Body of pancreas (tissue), 4 donors: ENCODE results near the gene PSD4. TPM values are rescaled to one million over a fixed set of nuclear protein-coding genes. Genes with fewer than 3 reads are reported as not detected.
A peak's percentile ranks its signal among the peaks of the same experiment; 100 is the strongest.

Experiments used
- ATAC-seq: fragments of 150-250 bp; one replicate; pipeline ENCODE4 v1.9.1; 2016
- DNase-seq, 4 donors: peaks; one replicate each; pipeline ENCODE4 v3.0.0-alpha.2; 2019
- H3K27ac ChIP-seq, 4 donors: fragments of 200-600 bp; sonication (generic); 1 replicate in 3 of 4; 2 replicates in 1 of 4; pipeline versions ENCODE4 v1.5.1 to v1.6.1; 2016 to 2019; ENCODE audit warnings: mild to moderate bottlenecking in 1 of 4, mixed read lengths in 1 of 4, moderate library complexity in 1 of 4
- H3K27me3 ChIP-seq, 2 donors: fragments of 200-600 bp; sonication (generic); one replicate each; pipeline ENCODE4 v1.6.0; 2016; ENCODE audit warnings: mild to moderate bottlenecking in 1 of 2
- H3K36me3 ChIP-seq, 2 donors: fragments of 200-600 bp; sonication (generic); replicated peaks in 1 of 2; 2 replicates each; pipeline ENCODE4 v1.5.1; 2016; ENCODE audit warnings: low read depth in 2 of 2; ENCODE audit not compliant: insufficient read depth in 1 of 2
- H3K4me1 ChIP-seq: fragments of 200-600 bp; sonication (generic); one replicate; pipeline ENCODE4 v1.6.0; 2016
- H3K4me3 ChIP-seq, 2 donors: fragments of 200-600 bp; sonication (generic); 1 replicate in 1 of 2; 2 replicates in 1 of 2; pipeline ENCODE4 v1.5.1; 2016 to 2019
- H3K9me3 ChIP-seq, 3 donors: fragments of 200-600 bp; sonication (generic); 1 replicate in 2 of 3; 2 replicates in 1 of 3; pipeline ENCODE4 v1.5.1; 2016
- CTCF ChIP-seq, 7 experiments: fragments of 450-650 bp in 4 of 7; fragments of 200-600 bp in 3 of 7; sonication (generic) in 3 of 7; IDR thresholded peaks; one replicate each; pipeline ENCODE4 v1.5.1; 2016 to 2019; ENCODE audit warnings: antibody characterized with exemption in 7 of 7
- POLR2A ChIP-seq, 3 donors: fragments of 450-650 bp; IDR thresholded peaks; one replicate each; pipeline ENCODE4 v1.6.1; 2016; ENCODE audit warnings: antibody characterized with exemption in 3 of 3, mild to moderate bottlenecking in 2 of 3
- WGBS, 2 donors: methylation state at CpG; one replicate each; pipeline ENCODE4 v1.1.5; 2017; 5-methylcytosine and 5-hydroxymethylcytosine counted together
- intact Hi-C: fragments of 100-400 bp; cut with DNase I; formaldehyde crosslinking; loops from one replicate; pipeline ENCODE4 v1.15.1; 2023
- total RNA-seq, 2 donors: library from RNA; depleted of rRNA; stranded (reverse); fragments of >200 nt; gene quantifications; one replicate each; pipeline ENCODE4 v1.1.0, GENCODE V29; 2016

PSD4 gene
- total RNA-seq, 2 donors from 2014 or later, result 40.5 to 83.4 TPM

- TF ChIP-seq POLR2A (IDR thresholded peaks at IDR 0.05) (no peak), CTCF (IDR thresholded peaks at IDR 0.05) (no peak)
- DNase-seq, result no peak
- H3K4me1 ChIP-seq, result peaks cover 33% of the 10 kb centered on the region
- no peak for ATAC-seq
- no peaks in the 10 kb centered on the region for H3K27me3 ChIP-seq
- no peak overlapping the region for H3K4me3 ChIP-seq
- WGBS, 2 donors, result 78 to 80% methylated on average over 4 of the region's 4 CpGs
- no peaks in the 10 kb centered on the region for H3K9me3 ChIP-seq
- H3K27ac ChIP-seq, result peak overlapping the region in 2 of 4 donors; percentile 85 to 92
- intact Hi-C loops, result no loop called here
- no peaks in the 10 kb centered on the region for H3K36me3 ChIP-seq
Measured at GRCh38 chr2:113158884-113159553, 14.8 kb upstream of the PSD4 start.

- Histone ChIP-seq H3K4me3 (no peak overlapping the region), H3K9me3 (no peaks in the 10 kb centered on the region), H3K27ac (no peak overlapping the region), H3K4me1 (peaks cover 39% of the 10 kb centered on the region), H3K27me3 (no peaks in the 10 kb centered on the region), H3K36me3 (no peaks in the 10 kb centered on the region)
- WGBS, 2 donors, result 94 to 100% methylated on average over 1 of the region's 1 CpG
- ATAC-seq (no peak), DNase-seq (no peak)
- TF ChIP-seq CTCF (IDR thresholded peaks at IDR 0.05) (no peak), POLR2A (IDR thresholded peaks at IDR 0.05) (no peak)
- intact Hi-C loops, result no loop called here
Measured at GRCh38 chr2:113160248-113160647, 13.5 kb upstream of the PSD4 start.

- no peak for DNase-seq
- intact Hi-C loops, result no loop called here
- TF ChIP-seq CTCF (IDR thresholded peaks at IDR 0.05) (no peak), POLR2A (IDR thresholded peaks at IDR 0.05) (no peak)
- ATAC-seq, result no peak
- no peak overlapping the region for H3K27ac ChIP-seq
- WGBS, 2 donors, result 92 to 96% methylated on average over 5 of the region's 5 CpGs
- no peaks in the 10 kb centered on the region for H3K36me3 ChIP-seq
- H3K4me3 ChIP-seq, result no peak overlapping the region
- no peaks in the 10 kb centered on the region for H3K27me3 ChIP-seq
- H3K4me1 ChIP-seq, result peaks cover 43% of the 10 kb centered on the region
- H3K9me3 ChIP-seq, result no peaks in the 10 kb centered on the region
Measured at GRCh38 chr2:113160962-113161361, 12.8 kb upstream of the PSD4 start.

GRCh38 chr2:113162173-113162572 is 11.6 kb upstream of the PSD4 start:
- Histone ChIP-seq H3K36me3 (no peaks in the 10 kb centered on the region), H3K9me3 (no peaks in the 10 kb centered on the region), H3K27ac (no peak overlapping the region), H3K4me1 (peaks cover 44% of the 10 kb centered on the region), H3K27me3 (no peaks in the 10 kb centered on the region), H3K4me3 (no peak overlapping the region)
- 91 to 93% methylated on average over 10 of the region's 10 CpGs for WGBS, 2 donors
- peak in 1 of 4 donors; percentile 3 for DNase-seq
- intact Hi-C loops, result no loop called here
- no peak for ATAC-seq
- no peak for TF ChIP-seq POLR2A (IDR thresholded peaks at IDR 0.05)
- TF ChIP-seq CTCF (IDR thresholded peaks at IDR 0.05), result no peak

GRCh38 chr2:113162869-113163268 is 10.9 kb upstream of the PSD4 start:
- Histone ChIP-seq H3K27ac (no peak overlapping the region), H3K27me3 (no peaks in the 10 kb centered on the region), H3K4me3 (no peak overlapping the region), H3K36me3 (no peaks in the 10 kb centered on the region), H3K9me3 (no peaks in the 10 kb centered on the region), H3K4me1 (peaks cover 49% of the 10 kb centered on the region)
- intact Hi-C loops, result no loop called here
- TF ChIP-seq CTCF (IDR thresholded peaks at IDR 0.05) (no peak), POLR2A (IDR thresholded peaks at IDR 0.05) (no peak)
- no peak for DNase-seq
- ATAC-seq, result no peak
